ENCODE data around the gene SLC17A7.
"Not testable (repeated sequence)": the region's sequence is repeated elsewhere in the genome, so short reads cannot be mapped to it uniquely, and the experiment has no call there.

SLC17A7 gene

DNA sequence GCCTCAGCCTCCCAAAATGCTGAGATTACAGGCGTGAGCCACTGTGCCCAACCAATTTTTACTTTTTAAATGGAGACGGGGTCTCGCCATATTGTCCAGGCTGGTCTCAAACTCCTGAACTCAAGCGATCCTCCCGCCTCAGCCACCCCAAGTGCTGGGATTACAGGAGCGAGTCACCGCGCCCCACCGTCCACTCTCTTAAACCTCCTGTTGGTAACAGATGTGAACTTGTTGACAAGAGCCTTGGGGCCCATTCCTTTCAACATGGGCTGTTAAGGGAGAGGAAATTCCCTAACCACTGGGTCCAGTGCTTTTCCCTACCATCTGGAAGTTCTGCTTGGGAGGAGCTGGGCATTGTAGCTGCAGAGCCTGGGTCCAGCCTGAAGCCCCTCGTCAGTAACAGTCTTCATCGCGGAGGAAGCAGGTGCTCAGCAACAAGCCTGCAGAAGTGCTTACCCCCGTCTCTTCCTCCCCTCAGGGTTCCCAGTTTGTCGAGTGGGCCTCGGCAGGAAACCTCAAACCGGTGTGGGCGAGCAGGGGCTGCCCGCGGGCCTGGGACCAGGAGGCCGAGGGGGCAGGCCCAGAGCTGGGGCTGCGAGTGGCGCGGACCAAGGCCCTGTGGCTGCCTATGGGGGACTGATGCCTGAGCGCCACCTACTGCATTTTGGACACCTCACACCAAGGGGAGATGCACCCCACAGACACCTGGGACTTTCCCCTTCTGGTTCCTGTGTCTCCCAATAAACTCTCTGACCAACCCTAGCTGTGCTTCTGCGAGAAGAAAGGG lies 28.7 kb upstream of the SLC17A7 start:
- no peak for DNase-seq

- peak; percentile 86 for DNase-seq
These were observed 27.6 kb upstream of the SLC17A7 start for GRCh38 chr19:49468746-49469447.

DNA sequence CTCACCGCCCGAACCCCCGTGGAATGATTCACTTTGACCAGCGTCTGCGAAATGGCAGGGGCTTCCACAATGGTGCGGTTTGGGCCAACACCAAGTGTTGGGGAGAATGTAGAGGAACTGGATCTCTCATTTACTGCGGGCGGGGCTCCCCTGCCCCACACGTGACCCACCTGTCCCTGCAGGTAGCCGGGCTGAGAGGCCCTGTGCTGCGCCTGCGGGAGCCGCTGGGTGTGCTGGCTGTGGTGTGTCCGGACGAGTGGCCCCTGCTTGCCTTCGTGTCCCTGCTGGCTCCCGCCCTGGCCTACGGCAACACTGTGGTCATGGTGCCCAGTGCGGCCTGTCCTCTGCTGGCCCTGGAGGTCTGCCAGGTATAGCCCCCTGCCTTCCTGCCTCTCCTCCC lies 26.9 kb upstream of the SLC17A7 start:
- DNase-seq, result peak; percentile 29

GRCh38 chr19:49465371-49465770 lies 24.0 kb upstream of the SLC17A7 start:
- DNase-seq, result no peak

GRCh38 chr19:49463960-49464740 lies 22.8 kb upstream of the SLC17A7 start:
- no peak for DNase-seq

GRCh38 chr19:49462492-49462891 lies 21.2 kb upstream of the SLC17A7 start:
- DNase-seq, result no peak

DNA sequence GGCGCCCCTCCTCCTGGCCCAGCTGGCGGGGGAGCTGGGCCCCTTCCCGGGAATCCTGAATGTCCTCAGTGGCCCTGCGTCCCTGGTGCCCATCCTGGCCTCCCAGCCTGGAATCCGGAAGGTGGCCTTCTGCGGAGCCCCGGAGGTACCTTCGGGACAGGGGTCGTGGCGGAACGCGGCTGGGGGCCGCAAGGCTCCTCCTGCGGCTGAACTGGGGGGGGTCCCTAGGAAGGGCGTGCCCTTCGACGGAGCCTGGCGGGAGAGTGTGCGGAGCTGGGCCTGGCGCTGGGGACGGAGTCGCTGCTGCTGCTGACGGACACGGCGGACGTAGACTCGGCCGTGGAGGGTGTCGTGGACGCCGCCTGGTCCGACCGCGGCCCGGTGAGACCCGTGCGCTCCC lies 20.3 kb upstream of the SLC17A7 start:
- no peak for DNase-seq

DNA sequence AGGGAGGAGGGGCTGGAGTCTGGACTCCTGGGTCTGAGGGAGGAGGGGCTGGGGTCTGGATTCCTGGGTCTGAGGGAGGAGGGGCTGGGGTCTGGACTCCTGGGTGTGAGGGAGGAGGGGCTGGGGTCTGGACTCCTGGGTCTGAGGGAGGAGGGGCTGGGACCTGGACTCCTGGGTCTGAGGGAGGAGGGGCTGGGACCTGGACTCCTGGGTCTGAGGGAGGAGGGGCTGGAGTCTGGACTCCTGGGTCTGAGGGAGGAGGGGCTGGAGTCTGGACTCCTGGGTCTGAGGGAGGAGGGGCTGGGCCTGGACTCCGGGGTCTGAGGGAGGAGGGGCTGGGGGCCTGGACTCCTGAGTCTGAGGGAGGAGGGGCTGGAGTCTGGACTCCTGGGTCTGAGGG lies 19.8 kb upstream of the SLC17A7 start:
- DNase-seq, result not testable (repeated sequence)

- DNase-seq, result no peak
These were observed 18.1 kb upstream of the SLC17A7 start for GRCh38 chr19:49459388-49459787.

GRCh38 chr19:49458567-49458903 lies 17.2 kb upstream of the SLC17A7 start:
- DNase-seq, result no peak

DNA sequence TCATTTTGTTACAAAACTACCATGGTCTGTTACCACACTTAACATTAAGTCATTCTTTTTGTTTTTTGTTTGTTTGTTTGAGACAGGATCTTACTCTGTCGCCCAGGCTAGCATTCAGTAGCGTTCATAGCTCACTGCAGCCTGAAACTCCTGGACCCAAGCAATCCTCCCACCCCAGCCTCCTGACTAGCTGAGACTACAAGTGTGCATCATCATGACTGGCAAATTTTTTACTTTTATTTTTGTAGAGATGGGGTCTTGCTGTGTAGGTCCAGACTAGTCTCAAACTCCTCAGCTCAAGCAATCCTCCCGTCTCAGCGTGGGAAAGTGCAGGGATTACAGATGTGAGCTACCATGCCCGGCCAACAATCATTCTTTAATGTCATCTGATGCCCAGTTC lies 15.0 kb upstream of the SLC17A7 start:
- DNase-seq, result no peak

DNA sequence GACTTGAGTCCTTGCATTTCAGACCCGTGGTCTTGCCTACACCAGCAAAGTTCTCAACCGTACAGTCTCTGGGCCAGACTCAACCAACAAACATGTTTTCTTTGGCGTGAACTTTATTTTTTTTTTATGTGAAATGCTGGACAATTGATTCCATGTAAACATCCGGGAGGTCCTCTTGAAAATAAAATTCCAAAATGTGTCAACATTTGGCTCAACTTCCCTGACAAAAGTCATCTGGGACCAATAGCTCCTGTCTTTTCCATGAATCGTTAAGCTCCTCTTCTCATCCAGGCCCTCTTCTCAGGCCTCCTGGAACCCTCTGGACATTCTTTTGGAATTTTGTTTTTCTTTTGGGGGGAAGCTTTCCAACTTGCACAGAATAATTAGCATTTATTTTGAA lies 14.4 kb upstream of the SLC17A7 start:
- no peak for DNase-seq

GRCh38 chr19:49453757-49454240 lies 12.5 kb upstream of the SLC17A7 start:
- DNase-seq, result no peak

- DNase-seq, result peak; percentile 95
These were observed 11.9 kb upstream of the SLC17A7 start, which contains the start of gene ALDH16A1 for GRCh38 chr19:49453013-49453756. TSS of gene ALDH16A1 (plus strand) at chr19:49453225. CDS start at chr19:49453332, 107 bp downstream.

GRCh38 chr19:49451430-49452181 lies 10.3 kb upstream of the SLC17A7 start, which contains the start of gene PIH1D1:
TSS of gene PIH1D1 (minus strand) at chr19:49451814. CDS start at chr19:49451574, 240 bp downstream.
- DNase-seq, result peak; percentile 99

DNA sequence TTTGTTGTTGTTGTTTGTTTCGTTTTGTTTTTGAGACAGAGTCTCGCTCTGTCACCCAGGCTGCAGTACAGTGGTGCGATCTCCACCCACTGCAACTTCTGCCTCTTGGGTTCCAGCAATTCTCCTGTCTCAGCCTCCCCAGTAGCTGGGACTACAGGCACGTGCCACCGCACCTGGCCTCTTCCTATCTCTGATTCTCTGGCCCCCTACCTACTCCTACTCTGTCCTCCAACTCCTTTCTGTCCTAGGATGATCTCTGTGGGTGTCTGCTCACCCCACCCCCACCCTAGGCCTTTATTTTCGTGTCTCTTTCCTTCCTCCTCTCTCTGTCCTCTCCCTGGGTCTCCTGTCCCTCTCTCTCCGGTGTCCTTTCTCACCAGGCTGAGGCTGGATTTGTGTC lies 9.1 kb upstream of the SLC17A7 start:
- DNase-seq, result no peak

DNA sequence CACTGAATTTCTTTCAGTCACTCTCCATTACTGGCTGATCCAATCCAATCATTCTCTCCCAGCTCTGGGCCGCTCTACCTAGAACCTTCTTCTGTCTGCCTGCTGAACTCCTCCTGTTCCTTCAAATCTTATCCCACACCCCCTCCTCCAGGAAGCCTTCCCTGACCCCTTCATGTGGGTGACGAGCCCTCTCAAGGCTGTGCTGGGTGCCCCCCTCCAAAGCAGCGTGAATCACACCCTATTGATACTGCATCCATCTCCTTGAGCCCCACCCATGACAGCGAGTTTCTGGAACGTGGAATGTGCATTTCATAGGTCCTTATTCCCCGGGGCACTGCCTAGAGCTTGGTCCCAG lies 7.1 kb upstream of the SLC17A7 start:
- DNase-seq, result no peak

- DNase-seq, result no peak
These were observed 6.4 kb upstream of the SLC17A7 start for GRCh38 chr19:49447485-49448431.

DNA sequence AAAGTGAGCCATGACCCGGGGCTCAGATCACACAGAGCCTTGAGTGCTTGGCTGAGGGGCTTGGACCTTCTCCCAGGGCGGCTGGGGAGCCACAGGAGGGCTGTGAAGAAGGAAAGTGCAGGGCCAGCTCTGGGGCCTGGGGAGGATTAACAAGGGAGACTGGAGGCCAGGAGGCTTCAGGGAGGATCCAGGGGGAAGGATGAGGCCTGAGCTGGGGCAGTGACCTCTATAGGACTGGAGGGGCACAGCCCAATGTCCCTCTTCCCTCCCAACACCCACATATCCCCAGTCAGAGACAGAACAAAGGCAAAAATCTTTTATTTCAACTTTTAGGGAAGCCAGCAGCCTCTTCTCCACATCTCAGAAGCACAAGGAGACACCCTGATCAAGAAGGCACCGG lies 4.7 kb upstream of the SLC17A7 start:
- DNase-seq, result no peak

DNA sequence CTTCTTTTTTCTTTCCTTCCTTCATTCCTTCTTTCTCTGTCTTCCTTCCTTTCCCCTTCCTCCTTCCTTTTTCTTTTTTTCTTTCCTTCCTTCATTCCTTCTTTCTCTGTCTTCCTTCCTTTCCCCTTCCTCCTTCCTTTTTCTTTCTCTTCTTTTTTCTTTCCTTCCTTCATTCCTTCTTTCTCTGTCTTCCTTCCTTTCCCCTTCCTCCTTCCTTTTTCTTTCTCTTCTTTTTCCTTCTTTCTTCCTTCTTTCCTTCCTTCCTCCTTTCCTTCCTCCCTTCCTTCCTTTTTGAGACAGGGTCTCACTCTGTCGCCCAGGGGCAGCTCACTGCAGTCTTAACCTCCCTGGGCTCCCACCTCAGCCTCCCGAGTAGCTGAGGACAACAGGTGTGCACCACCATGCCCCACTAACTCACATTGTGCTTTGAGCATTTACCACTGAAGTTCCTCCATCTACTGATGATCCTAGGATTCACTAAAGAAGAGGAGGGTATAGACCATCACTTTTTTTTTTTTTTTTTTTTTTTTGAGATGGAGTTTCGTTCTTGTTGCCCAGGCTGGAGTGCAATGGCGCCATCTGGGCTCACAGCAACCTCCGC lies 2.9 kb upstream of the SLC17A7 start:
- not testable (repeated sequence) for DNase-seq
